ENCODE data around the gene FKBP14.
A peak's percentile ranks its signal among the peaks of the same experiment; 100 is the strongest.

FKBP14 gene

DNA sequence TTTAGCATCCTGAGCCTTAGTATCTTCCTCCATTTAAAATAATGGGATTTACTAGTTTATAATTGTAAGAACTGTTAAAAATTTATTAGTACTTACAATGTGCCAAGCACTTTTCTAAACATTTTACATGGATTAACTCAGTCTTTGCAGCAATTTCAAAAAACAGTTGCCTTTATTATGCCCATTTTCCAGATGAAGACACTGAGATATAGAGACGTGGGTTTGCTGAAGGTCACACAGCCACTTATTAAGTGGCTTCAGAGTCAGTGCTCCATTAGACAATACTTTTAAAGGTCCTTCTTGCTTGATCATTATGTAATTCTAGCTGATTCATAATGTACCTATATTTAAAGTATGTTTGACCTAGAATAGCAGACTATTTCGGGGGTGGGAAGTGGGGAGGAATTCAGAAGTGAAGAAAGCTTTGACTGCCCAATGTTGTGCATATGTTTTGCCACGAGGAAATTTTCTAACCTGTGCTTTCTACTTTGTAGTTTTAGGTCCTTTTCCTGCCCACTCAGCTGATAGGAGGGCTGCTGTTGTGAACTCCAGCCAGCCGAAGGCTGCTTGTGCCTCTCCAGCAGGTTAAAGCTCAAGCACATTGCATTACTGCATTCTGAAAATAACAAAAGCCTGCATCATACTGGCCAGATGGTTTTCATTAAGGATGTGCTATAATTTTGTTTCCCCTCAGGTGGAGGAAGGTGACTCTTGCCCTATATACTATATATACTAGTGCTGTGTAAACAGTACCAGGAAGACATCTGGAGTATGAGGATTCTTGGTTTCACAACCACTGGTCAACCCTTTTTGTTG is 6.0 kb upstream of the FKBP14 start:
- DNase-seq = no peak

DNA sequence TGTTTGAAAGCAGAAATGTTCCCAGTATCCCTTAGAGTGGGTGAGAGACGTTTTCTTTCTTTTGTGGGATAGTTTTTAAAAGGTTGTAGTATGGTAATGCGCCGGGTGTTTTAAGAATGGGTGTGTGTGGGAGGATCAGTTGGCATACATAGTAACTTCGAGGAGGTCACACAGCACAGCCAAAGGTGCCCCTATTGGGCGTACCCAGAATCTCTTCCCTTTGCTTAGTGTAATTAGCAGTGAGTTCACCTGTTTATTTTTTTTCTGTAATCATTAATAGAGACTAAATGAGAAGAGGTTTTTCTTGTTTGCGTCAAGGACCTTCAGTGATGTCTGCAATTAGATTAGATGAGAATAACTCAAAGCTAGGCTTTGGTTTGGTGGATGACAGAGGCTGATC is 3.2 kb upstream of the FKBP14 start:
- DNase-seq = no peak

DNA sequence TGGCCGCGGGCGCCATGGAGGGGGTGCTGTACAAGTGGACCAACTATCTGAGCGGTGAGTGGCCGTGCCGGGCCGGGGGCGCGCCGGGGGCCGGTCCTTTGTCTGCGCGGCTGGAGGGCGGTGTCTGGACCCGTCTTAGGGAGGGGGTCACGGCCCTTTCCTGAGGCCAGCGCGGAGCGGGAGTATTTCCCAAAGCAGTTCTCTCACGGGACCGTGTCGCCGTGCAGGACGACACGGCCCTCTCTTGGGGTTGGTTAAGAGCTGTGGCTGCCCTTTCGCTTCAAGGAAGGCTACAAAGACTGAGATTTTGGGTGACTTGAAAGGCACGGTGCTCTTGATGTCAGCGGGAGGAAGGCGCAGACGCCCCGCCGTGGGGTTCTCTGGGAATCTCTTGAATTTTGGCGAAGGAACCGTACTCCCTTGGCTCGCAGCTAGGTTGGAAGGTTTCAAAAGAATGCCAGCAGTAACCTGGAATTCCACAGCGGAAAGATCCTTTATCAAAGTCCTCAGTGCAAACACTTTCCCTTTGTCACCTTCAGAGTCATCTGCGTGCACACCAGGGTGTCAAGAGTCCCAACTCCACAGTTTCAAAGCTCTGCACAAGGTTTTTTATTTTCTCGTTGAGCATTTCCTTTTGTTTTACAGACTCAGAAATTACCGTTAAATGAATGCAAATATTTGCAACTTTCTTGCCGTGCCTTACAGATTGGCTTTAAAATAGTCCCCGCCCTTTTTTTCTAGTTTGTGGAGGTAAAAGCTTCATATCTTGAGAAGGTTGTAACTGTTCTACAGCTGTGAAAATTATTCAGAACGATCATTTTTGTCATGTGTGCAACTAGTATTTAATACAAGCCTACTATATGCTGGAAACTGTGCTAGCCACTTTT is 2.5 kb upstream of the FKBP14 start:
- DNase-seq = no peak

DNA sequence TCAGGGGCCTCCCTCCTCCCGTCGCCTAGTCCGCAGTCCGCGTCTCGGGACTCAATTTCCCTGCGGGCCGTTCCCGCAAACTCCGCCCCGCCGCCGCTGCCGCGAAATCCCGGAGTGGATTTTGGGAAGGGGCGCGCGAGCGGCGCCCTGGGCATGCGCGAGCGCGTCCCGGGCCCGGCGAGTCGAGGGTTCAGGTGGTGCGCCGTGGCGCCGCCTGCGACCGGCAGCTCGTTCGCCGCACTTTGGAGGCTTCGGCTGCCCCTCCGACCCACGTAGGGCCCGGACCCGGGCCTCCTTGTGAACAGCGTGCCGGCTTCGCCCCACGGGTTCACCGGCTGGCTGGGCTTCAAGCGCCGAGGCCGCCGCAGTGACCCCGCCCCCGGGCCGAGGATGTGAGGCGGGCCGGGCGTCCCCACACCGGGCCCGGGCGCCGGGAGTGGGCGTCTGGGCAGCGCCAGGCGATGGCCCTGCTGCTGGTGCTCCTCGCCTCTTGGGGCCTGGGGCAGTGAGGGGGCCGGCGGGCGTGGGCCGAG is 1.8 kb upstream of the FKBP14 start, which contains the start of gene PLEKHA8:
PLEKHA8 (plus strand) TSS at position 197 of the 533 bp plus-strand sequence. CDS start 351 bp downstream, outside the sequence.
- DNase-seq = peak; percentile 53

DNA sequence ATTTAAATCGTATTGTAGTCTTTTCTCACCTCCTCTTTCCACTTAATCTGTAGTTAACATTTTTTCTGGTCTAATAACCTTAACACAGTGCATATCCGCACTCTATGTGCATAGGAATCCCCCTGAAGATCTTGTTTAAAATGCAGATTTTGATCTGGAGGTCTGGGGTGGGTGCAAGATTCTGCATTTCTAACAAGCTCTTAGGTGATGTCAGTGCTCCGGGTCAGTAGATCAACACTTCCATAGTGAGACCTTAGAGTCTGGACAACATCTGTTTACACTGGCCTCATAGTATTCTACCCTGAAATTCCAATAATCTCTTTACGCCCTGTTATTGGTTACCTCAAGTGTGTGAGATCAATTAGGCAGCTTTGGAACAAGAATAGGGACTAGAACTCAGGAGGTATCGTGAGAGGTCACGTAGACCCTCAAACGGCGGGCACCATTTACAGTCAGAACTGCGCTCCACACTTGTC is 1.3 kb upstream of the FKBP14 start:
- no peak for DNase-seq

DNA sequence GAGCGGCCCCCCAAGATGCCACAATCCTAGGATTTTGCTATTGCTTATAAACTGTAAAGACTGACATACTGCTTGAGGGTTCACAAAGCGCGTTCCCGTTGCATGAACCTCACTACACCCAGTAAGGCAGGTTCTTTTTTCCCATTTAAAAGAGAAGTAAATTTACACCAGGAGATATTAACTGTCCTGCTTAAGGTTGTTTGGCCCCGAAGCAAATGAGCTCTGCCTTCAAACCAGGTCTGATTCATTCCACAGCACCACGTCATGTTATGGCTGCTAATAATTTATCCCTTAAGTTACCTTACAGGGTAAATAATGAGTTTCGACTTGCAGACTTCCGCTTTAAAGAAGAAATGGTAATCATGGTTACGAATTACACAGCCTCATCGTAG is 559 bp upstream of the FKBP14 start:
- no peak for DNase-seq

DNA sequence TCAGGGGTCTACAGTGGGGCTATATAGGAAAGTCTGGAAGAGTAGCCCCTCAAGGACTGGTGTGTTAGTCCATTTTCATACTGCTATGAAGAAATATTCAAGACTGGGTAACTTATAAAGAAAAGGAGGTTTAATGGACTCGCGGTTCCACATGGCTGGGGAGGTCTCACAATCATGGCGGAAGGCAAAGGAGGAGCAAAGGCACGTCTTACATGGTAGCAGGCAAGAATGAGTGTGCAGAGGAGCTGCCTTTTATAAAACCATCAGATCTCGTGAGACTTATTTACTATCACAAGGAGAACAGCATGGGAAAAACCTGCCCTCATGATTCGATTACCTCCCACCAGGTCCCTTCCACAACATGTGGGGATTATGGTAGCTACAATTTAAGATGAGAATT is 3.0 kb downstream of the FKBP14 start:
- DNase-seq = no peak

DNA sequence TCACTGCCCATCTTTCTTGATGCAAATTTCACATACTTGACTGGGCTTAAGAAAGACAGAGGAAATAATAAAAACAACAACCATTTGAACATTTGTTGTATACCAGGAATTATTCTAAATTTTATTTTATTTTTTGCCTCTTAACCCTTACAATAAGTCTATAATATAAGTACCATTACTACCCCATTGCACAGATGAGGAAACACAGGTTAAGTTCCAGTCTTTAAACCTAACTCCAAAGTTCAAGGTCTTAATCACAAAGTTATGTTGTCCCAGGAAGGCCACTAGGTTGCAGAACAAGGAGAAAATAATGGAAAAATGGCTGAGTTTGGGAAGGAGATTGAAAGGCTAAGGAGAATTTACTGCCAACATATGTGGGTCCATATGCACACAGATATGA is 3.5 kb downstream of the FKBP14 start:
- no peak for DNase-seq

DNA sequence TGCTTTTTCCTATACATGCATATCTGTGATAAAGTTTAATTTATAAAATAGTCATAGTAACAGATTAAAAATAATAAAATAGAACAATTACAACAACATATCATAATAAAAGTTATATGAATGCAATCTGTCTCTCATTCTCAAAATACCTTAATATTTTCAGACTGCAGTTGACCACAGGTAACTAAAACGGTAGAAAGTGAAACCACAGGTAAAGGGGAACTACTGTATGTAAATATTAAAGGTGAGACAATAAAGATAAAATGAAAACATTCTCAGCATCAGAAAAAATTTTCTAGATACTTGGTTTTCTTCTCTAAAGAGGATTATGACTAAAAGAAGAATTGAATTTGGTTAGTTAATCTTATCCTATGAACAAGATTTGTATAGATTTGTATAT is 6.0 kb downstream of the FKBP14 start:
- no peak for DNase-seq

DNA sequence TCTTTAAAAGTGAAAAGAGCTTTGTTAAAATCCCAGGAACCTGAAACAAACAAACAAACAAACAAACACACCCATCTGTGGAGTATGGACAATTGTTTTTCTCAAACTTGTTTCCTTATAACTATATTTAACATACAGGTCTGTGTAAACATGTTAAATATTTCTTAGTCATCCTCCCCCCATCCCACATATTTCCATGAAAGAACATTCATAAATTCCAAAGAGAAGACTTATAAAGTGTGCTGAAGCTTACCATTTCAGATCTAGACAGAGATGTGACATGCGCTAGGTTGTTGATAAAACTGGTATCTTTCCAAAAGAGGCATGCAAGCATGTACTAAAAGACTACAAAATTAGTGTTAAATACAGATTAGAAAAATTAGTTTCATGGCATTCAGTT is 6.5 kb downstream of the FKBP14 start:
- no peak for DNase-seq

DNA sequence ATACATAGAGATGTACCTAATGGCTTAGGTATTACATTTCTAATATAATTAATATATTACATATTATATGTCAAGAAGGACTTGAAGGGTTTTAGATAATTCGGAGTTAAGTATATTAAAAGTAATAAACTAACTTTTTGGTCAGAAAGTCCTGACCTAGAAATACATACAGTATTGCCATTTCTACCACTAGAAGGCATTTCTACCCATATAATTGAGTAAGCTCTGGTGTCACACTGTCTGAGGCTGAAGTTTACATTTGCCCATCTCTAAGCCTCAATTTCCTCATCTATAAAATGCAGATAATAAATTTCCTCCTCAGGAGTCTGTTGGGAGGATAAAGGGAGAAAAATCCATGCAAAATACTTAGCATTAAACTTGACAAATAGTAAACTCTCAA is 7.1 kb downstream of the FKBP14 start:
- DNase-seq = no peak

DNA sequence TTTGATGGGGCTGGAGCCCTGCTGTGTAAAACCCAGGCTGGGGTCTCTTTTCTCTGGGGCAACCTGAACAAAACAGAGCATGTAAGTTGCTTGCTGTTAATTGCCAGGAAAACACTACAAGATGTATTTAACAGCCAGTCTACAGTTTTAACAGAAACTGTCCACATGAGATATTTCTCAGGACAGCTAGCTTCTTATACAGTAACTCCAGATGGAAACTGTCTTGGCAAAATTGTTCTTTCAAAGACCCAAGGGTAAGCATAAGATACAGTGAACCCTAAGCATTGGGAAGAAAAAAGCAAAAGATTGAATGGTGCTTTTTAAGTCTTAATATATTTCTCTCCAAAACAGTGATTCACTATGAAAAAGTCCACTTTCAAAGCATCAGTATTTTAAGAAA is 8.1 kb downstream of the FKBP14 start:
- no peak for DNase-seq

DNA sequence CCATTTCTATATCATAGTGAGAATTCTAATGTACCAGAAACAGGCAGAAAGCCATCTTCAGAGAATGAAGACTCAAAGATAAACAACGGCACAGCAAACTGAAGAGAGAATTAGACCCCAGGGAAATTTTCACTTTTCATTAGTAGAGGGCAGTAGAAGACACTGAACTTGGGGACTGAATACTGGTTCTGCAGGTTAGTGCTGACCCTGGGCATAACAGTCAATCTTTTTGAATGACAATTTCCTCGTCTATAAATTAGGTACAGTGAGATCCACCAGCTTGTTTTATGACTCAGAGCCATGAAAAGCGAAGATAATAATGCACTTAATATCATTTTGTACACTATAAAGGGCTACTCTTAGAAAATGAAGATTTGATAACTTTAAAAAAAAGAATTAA is 13.7 kb downstream of the FKBP14 start:
- DNase-seq = no peak

DNA sequence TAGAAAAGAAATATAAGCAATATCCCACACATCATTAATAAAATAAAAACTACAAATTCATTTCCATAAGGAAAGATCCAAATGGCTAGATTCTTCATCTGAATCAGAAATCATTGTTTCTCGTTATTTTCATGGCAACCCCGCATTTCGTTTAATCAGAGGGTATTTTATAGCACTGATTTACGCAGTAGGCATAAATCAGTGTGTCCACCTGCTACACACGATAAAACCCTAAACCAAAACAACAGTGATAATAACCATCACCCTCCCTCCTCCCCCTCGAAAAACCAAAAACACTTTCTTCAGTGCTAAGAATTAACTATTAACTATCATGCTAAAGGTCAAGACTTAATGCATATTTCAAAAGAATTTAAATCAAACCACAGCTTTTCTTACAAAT is 16.5 kb downstream of the FKBP14 start:
- no peak for DNase-seq

DNA sequence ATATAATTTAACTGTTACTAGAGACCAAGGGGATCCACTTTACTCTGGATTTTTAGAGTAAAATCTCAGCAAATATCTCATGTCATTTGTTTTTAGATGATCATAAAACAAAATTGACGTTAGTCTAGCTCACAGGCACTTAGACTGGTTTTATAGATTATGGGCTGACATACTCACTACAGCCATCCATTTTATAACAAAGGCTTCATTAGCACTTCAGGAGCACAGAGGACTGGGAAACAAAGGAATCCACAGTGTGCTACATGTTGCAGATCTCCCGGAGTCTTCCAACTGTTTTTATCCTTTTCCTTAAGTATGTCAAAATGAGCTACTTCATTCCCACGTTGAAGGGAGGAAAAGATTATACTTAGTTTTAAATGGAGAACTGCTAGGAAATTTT is 21.0 kb downstream of the FKBP14 start:
- DNase-seq = peak; percentile 32

DNA sequence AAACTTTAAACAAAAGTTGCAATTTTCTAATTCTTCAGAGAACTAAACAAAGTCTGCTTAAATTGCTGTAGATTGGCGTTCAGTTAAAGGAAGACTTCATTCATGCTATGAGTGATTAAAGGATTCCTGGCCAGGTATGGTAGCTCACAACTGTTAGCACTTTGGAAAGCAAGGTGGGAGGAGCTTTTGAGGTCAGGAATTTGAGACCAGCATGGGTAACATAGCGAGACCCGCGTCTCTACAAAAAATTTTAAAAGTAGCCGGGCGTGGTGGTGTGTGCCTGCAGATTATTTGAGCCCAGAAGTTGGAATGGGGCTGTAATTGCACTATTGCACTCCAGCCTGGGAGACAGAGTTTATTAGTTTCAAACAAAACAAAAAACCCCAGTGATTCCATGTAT is 23.4 kb downstream of the FKBP14 start:
- DNase-seq = no peak

DNA sequence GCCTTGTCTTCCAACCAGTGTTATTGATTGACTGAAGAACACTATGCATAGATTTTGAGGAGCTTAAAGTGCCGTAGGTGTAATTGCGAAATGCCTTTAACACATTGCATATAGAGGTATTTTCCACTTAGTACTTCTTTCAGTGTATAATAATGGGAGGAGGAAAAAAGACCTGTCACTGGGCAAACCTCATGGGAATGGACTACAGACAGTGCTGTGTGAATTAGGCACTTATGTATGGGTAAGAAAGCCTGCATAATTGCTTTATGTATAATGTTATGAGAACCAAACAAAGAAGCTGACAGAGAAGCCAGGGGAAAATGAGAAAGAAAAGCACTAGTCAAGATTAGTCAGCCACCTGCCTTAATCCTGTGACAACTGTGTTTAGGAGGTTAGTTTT is 24.5 kb downstream of the FKBP14 start:
- DNase-seq = no peak

DNA sequence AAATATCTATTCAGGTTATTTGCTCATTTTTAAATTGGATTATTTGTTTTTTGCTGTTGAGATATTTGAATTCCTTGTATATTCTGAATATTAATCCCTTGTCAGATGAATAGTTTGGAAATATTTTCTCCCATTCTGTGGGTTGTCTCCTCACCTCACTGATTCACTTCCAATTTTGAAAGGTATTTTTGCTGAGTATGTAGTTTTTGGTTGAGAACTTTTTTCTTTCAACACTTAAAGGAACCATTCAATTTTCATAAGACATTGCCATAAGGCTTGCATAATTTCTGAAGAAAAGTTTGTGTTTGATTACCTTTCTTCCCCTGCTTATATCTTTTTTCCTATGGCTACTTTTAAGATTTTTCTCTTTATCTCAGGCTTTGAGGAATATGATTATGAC is 28.0 kb downstream of the FKBP14 start:
- DNase-seq = no peak

DNA sequence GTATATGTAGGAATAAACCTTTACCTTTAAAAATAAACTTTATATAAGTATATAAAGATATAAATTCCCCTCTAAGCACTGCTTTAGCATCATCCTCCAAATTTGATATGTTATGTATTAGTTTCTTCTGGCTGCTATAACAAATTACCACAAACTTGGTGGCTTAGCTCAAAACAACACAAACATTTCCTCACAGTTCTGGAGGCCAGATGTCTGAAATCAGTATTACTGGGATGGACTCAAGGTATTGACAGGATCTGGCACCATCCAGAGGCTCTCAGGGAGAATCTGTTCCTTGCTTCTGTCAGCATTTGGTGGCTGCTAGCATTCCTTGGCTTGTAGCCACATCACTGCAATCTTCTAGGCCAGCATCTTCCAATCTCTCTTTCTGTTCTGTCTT is 30.2 kb downstream of the FKBP14 start:
- DNase-seq = no peak

DNA sequence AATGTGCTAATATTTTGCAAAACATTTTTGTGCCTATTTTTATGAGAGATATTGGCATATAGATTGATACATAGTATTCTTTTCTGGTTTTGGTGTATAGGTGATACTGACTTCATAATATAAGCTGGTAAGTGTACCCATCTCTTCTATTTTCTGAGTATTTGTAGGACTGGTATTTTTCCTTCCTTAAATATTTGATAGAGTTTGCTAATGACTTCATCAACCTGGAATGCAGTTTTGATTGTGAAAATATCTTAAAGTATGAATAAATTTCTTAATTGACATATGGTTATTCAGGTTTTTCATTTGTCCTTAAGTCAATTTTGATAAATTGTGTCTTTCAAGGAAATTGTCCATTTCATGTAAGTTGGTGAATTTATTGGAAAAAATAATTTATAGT is 30.9 kb downstream of the FKBP14 start:
- no peak for DNase-seq

DNA sequence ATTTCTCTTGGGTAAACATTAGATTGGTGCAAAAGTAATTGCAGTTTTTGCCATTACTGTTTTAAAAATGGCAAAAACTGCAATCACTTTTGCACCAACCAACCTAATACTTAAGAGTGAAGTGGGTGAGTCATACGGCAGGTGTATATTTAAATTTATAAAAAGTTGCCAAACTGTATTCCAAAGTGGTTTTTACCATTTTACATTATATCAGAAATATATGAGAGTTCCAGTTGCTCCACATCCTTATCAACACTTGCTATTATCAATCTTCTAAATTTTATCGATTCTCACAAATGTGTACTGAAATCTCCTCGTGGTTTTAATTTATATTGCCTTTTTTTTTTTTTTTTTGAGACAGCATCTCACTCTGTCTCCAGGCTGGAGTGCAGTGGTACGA is 33.4 kb downstream of the FKBP14 start:
- no peak for DNase-seq

DNA sequence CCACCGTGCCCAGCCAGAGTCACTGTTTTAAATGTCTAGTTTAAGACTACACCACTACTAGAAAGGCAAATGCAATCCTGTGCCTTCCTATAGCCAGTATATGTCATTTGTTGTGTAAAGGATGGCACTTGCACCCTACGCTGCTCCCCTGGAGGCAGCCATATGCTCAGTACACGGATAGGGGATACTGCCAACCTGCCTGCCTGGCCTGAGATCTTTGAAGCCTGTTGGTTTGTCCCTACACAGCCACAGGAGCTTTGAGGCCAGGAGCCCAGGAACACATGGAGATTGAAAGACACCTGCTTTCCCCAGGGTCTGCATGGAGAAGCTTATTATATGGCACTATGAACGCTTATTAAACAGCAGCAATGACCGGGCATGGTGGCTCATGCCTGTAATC is 34.6 kb downstream of the FKBP14 start:
- no peak for DNase-seq

DNA sequence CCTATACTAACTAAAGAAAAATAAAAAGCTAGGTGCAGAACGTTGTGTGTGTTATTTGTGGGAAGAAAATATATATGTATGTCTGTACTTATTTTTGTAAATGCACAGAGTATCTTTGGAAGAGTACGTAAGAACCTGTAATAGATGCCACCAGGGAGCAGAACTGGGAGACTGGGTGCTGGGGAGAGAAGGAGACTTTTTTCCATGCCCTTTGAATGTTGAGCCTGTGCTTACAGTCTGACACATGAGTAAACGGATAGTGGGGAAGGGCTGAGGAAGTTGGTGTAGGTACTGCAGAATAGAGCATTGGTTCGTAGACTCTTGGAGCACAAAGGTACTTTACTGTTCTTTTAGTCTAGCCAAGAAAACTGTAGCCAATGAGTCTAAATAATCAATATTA is 35.6 kb downstream of the FKBP14 start:
- no peak for DNase-seq

Measured in NCI-H2227 treated with DMSO at 0.1 percent for 48 hours (cell line).